GM18508 (cell line): ENCODE data around the gene MEA1.
A peak's percentile ranks its signal among the peaks of the same experiment; 100 is the strongest.
"Not testable (repeated sequence)": the region's sequence is repeated elsewhere in the genome, so short reads cannot be mapped to it uniquely, and the experiment has no call there.

Source experiments
- ATAC-seq: cut with Tn5 transposase; IDR thresholded peaks from one replicate; pipeline ENCODE4 v1.9.1; 2021; ENCODE audit warnings: moderate number of reproducible peaks; ENCODE audit not compliant: insufficient read depth, unreplicated experiment

MEA1 gene

DNA sequence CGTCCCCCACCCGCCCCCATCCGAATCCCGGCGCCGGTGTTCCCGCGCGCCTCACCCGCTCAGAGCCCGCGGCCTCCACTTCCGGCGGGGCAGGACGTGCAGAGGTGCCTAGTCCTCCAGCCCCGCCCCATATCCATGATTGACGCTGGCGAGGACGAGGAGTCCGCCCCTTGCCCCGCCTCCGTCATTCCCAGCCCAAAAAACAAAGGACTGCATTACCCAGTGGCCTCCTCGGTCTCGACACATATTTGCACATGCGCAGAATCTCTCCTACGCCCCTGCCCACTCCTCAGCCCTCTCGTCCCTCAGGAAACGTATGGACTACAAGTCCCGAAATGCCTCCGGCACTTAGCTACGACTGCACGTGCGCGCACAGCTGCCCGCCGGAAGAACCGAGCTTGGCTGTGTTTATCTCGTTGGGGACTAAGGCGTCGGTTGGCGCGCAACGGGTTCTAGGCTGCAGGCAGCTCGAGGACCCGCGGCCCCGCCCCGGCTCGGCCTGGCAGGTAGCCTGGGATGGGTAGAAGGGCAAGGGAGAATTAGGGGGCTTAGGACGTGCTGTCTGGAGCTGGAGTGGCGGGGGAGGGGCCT lies at the start of gene MEA1, which contains the start of gene KLHDC3:
MEA1 (minus strand) TSS at position 104 of the 591 bp plus-strand sequence. CDS start 133 bp downstream, outside the sequence.
KLHDC3 (plus strand) TSS at position 407 of the 591 bp plus-strand sequence. CDS start 2,944 bp downstream, outside the sequence.
- ATAC-seq, result peak; percentile 88

DNA sequence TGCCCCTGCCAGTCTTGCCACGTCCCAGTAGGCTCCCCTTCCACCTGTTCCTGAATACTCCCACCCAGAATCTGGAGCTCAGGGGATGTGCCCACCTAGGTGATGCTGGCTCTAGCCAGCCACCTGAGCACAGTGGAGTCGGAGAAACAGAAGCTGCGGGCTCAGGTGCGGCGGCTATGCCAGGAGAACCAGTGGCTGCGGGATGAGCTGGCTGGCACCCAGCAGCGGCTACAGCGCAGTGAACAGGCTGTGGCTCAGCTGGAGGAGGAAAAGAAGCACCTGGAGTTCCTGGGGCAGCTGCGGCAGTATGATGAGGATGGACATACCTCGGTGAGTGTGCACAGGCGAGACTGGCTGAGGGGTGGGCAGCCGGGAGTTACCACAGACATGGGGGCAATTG lies 49.1 kb upstream of the MEA1 start:
- ATAC-seq, result no peak

DNA sequence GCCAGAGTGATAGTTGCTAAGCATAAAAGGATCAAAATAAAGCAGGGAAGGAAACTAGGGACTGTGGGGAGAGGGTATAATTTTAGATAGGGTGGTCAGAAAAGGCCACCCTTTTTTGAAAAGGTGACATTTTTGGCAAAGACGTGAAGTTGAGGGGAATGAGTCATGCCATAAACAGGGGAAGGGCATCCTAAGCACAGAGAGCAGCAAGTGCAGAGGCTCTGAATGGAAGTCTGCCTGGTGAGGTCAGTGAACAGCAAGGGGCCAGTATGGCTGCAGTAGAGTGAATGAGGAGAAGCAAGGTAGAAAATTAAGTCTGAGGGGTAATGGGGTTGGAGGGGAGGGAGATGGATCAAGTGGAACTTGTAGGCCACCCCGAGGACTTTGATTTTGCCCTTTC lies 48.1 kb upstream of the MEA1 start:
- ATAC-seq, result no peak

DNA sequence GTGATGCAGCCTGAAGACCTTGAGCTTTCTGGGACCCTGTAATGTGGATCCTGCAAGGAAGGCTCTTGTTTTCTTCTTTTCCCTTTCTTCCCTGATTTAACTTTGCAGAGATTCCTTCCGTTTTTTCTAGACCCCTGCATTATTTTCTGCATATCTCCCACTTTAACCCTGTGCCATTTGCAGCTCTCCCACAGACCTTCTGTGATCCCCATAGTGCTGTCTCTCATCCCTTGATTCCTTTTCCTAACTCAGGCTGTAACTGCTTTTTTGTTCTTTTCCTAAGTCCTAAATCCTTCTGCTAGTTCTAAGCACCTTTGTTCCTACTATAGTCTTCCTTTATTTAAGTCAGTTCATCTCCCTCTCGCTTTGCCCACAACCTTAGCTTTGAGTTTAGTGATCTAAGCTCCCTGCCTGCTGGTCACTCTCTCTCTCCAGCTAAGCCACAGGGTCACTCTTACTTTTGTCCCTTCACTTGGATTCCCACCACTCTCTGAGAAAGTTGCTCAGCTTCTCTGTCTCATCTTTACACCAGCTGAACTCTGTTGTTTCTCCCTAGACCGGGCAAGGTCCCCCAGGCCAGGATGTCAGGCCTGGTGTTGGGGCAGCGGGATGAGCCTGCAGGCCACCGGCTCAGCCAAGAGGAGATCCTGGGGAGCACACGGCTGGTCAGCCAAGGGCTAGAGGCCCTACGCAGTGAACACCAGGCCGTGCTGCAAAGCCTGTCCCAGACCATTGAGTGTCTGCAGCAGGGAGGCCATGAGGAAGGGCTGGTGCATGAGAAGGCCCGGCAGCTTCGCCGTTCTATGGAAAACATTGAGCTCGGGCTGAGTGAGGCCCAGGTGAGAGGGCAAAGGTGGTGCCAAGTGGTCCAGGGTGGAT lies 47.2 kb upstream of the MEA1 start:
- ATAC-seq, result no peak

DNA sequence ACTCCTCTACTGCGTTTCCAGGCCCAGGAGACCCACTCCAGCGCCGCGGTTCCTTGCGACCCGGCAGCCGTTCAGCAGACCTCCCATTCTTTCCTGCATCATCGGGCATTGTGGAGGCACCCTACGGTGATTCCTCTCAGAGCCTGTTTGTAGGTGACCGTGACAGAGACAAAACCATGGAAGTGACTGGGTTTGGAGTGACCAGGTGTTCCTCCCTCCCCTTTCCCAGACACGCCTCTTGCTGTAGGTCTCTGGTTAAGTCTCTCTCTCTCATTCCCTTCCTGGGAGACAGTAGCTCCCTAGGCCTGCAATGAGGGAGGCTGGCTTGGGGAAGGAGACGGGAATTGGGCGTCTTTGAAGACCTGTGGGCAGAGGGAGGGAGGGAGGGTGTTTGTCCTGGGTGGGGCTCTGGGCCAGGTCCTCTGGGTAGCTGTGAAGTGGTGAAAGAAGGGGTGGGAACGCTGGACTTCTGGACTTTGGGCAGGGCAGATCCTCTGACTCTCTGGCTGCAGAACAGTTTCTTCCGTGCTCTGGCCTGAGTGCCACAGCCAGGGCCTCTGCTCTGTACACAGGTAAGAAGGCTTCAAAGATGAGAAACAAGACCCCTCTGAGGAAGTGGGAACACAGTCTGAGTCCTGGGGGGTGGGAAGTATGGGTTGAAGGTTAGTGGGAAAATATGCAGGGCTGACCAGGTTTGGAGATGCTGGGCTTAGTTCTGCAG lies 46.4 kb upstream of the MEA1 start:
- no peak for ATAC-seq

DNA sequence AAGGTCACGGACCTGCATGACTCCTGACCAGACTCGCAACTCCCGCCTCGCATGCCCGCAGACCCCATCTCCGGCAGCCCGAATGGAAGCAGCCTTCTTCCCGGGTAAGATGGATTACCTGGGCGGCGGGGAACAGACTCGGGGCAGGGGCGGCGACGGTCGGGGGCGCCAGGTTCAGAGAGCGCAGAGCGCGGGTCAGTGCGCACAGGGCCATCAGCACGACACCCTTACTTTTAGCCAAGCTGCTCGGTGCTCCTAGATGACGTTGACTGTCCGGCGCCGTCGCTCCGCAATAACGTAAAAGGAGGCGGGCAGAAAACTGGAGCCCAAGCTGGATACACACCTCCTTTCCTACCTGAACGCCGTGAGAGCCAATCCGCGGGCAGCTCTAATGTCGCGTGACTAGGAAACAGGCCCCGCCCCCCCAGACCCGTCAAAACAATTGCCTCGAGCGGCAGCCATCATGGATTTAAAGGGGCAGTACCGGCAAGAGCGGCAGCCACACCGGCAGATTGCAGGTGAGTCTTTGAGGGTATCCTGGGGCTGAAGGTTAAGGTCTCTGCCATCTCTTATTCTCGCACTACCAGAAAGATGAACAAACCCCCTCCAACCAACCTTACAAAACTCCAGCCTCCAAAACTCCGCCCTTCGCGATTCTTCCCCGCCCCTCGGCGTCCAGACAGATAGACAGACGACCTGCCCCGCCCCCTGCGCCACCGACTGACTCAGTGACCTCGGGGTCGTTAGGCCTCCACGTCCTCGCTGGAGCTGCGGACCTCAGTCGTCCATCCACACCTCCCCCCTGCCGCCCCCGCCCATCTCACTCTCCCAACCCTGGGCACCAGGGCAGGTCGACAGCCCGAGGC lies 45.7 kb upstream of the MEA1 start, which contains the start of the genes KLC4 and MRPL2:
KLC4 (plus strand) TSS at position 464 of the 866 bp plus-strand sequence. CDS start 1,705 bp downstream, outside the sequence.
MRPL2 (minus strand) TSS at position 267 of the 866 bp plus-strand sequence; CDS start at position 214, 53 bp downstream.
- peak; percentile 44 for ATAC-seq

DNA sequence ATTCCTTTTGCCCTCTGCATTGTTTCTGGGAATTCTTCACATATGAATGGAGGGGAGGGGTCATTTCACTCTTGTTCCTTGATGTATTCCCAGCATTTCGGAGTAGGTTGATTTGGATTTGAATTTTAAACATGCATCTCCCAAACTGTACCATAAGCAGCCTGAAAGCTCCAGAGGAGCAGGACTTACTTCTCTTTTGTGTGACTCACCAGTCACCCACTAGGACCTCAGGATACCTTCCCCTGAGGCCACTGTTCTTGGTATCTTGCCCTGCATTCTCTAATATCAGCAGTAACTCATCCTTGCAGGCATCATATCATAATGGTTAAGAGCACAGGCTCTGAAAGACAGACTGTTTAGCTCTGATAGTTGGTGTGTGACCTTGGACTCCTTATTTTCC lies 44.8 kb upstream of the MEA1 start:
- no peak for ATAC-seq

DNA sequence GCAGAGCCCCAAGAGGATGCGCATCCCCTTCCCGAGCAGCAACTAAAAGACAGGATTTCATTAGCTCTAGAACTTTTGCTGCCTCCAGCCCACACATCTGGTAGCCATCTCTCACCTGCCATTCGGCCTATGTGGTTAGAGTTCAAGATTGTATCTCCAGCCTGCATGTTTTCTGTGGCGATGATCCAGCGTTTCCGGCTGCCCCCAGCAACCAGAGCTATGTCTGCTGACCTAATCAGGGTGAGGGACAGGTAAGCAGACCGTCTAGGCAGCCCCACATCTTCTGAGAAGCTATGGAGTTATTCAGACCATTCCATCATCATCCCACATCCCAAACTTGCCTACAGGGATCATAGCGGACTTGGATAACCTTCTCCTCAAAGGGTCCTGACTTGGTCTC lies 42.2 kb upstream of the MEA1 start:
- no peak for ATAC-seq

DNA sequence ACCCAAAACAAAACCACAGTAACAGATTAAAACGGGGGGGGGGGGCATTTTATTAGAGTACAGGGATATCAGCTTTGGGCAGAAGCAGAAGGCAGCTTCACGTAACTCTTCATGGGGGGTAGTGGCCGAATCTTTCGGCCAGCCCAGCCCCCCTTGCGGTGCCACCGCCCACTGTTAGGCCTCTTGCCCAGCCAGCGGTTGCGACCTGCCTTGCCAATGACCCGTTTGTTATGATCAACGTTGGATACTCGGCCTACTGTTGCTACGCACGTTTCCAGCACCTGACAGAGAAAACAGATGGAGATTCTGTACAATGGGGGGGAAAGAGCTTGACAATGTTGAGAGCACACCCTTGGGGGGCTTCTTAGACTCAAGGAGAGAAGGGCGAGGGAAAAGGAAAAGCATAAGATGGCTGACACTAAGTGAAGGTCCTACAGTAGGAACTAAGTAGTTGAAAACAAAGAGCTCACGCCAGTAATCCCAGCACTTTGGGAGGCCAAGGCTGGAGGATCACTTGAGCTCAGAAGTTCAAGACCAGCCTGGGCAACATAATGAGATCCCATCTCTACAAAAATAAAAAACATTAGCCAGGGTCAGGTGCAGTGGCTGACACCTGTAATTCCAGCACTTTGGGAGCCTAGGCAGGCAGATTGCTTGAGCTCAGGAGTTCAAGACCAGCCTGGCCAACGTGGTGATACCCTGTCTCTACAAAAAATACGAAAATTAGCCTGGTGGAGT lies 40.6 kb upstream of the MEA1 start:
- ATAC-seq, result no peak

DNA sequence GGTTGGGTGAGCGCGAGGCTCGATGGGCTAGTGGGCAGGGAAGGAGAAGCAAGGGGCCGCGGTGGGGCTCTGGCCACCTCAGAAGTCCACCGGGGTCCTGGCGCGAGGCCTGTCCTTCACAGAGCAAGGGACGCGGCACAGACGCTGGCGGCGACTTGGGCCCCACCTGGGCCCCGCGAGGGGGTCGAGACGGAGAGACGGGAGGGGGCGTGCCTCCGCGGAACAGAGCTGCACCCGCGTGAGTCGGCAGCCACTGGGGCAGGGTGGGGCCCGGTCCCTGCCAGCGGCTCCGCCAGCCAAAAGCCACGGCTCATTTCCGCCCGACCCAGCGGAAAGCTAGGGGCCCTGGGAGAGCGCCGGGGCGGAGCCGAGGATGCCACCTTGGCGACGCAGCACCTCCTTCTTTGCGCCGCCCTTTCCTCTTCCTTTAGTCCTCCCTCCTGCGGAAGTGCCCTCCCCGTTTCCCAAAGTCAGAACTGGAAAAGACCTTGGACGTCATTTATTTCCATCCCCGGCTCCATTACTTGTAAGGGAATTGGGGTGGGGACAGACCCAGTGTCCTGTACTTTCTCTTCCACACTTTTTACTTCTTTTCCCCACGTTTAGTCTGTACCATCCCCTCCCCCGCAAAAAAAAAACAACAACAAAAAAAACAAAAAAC lies 39.9 kb upstream of the MEA1 start, which contains the start of gene CUL7:
CUL7 (minus strand) TSS at position 307 of the 661 bp plus-strand sequence. CDS start 1,063 bp downstream, outside the sequence.
- ATAC-seq, result peak; percentile 46

DNA sequence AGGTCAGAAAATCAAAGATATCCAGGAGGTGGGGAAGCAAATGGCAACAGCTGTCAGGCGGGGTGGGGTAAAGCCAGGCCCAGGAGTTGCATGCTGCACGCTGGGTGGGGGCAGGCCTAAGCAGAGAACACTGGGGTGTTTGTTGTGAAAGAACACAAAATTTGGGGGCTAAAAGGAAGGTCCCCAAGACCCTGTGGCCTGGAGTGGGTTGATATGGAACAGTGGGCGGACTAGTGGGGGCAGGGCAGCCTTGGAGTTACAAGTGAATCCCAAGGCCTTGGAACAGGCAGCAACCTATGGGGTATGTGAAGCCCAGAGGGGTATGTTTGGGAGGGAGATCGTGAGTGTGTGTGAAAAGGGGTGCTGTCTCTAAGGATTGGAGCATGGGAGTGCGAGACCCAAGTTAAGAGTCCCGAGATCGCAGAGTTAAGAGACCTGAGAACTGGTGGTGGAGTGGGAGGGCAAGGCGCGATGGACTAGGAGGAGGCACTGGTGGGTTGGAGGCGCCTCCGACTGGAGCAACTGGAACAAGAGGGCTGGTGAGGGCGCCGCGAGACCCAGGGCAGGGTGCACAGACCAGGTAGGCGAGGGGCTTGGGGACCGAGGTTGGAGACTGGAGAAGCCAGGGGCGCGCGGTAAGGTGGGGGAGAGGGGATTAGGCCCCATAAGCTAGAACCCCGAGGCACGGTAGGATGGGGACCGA lies 39.2 kb upstream of the MEA1 start:
- no peak for ATAC-seq

DNA sequence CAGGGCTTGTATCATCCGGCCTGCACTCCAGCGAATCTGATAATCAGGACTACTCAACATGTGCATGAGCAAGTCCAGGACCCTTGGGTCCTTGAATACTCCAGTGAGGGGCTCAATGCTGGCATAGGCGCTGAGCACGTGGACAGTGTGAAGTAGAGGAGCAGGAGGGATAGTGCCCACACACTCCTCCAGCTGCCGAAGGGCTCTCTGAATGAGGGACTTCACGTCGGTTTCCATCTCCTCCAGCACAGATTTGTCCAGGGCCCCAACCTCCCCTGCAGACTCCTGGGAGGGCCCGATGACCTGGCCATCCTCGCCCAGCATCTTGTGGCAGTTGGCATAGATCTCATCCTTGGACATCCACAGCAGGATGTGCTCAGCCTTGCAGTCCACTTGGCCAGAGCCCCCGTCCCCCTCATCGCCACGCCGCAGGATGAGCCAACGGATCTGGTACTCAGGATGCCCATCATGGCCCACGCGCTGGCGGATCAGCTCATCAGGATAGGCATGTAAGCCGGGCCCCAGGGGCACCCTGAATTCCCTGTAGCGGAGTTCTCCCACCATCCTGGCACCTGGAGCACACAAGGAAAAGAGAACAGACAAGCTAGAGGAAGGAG lies 38.6 kb upstream of the MEA1 start:
- ATAC-seq, result no peak

DNA sequence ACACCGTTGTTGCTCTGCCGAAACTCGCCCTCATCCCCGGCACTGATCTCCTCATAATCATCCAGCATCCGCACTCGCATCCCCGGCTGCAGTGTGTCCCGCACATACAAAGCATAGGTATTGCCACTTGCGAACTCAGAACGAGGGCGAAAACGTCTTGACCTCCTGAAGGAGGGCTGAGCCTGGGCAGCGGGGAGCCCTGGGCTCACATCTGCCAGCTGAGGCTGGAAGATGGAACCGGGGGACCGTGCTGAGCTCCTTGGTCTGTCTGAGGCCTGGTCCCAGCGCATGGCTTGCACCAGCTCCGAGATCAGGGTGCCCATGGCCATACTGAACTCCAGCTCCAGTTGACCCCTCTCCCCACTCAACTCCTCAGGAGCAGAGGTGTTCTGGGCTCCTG lies 37.2 kb upstream of the MEA1 start:
- ATAC-seq, result no peak

DNA sequence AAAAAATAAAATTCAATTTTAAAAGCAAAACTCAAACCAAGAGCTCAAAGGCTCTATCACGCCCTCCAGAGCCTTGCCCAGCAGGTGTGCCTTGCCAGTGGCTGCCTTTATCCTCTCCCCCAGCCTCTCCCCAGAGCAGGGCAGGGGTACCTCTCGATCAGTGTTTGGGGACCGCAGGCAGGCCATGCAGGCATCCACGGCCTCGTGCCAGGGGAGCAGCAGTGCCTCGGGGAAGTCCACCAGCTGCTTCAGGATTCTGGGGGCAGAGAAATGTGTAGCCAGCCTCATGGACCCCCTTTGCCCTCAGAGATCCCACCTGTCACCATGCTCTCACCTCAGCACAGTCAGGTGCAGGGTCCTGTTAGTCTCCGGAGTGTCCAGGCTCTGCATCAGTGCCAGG lies 34.3 kb upstream of the MEA1 start:
- no peak for ATAC-seq

DNA sequence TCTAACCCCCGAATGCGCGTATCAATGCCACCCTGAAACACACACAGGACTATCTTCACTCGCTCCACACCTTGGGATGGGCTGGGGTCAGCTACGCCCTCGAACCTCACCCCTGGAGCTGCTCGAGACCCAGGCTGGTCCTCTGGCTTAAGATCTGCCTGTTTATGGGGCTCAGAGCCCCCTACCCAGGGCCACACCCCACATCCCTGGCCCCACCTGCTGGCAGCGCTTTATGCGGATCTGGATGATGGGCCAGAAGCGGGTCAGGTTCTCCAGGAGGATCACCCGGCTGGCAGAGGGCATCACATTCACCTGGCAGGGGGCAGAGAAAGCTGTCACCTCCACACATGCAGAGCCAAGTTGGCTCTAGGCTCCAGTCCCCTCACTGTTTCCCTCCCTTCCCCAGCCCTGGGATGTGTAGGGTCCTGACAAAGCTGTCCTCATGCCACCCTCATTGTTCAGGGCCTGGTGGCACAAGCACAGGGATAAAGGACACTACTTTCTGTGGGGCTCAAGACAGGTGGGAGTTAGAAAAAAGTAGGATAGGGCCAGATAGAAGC lies 31.7 kb upstream of the MEA1 start:
- no peak for ATAC-seq

DNA sequence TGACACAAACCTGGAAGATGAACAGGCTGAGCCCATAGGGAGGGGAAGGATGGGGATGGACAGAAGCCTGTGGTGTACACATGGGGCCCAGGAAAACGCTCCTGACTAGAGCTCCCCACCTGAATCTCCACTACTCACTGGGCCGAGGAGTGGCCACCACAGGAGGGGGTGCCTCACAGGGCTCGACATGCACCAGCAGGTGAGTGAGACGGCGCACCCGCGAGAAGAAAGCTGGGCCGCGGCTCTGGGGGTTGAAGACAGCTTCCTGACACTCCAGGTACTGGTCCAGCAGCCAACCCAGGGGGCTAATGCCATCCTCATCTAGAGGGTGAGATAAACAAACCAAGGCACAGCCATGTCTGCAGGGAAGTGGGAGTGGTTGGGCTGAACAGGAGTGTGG lies 29.6 kb upstream of the MEA1 start:
- ATAC-seq, result no peak

DNA sequence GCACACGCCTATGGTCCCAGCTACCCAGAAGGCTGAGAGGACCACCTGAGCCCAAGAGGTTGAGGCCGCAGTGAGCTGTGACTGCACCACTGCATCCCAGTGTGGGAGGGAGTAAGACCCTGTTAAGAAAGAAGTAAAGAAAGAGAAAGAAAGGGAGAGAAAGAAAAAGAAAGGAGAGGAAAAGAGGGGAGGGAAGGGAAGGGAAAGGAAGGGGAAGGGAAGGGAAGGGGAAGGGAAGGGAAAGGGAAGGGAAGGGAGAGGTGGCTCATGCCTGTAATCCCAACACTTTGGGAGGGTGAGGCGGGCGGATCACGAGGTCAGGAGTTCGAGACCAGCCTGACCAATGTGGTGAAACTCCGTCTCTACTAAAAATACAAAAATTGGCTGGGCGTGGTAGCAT lies 27.7 kb upstream of the MEA1 start:
- not testable (repeated sequence) for ATAC-seq
